Stomach (tissue), 9 donors: ENCODE data around the gene RNASE13. TPM values are rescaled to one million over a fixed set of nuclear protein-coding genes. Genes with fewer than 3 reads are reported as not detected.

Experiments
- DNase-seq, 2 donors: peaks; one replicate each; pipeline versions ENCODE4 v3.0.0 to v3.0.0-alpha.2; 2013 to 2019
- H3K27ac ChIP-seq, 5 donors: fragments of 200-600 bp in 4 of 5; sonication (generic) in 4 of 5; one replicate each; pipeline ENCODE4 v1.5.1; 2013 to 2019; ENCODE audit warnings: mild to moderate bottlenecking in 1 of 5, moderate library complexity in 1 of 5
- H3K27me3 ChIP-seq, 3 donors: fragments of 200-600 bp; sonication (generic); one replicate each; pipeline ENCODE4 v1.5.1; 2017 to 2019; ENCODE audit warnings: mixed run types in 1 of 3
- H3K36me3 ChIP-seq, 4 donors: fragments of 200-600 bp; sonication (generic); 1 replicate in 3 of 4; 2 replicates in 1 of 4; pipeline ENCODE4 v1.5.1; 2016 to 2019
- H3K4me1 ChIP-seq, 4 donors: fragments of 200-600 bp; sonication (generic); one replicate each; pipeline ENCODE4 v1.5.1; 2016 to 2019
- H3K4me3 ChIP-seq, 4 donors: fragments of 200-600 bp; sonication (generic) in 3 of 4; one replicate each; pipeline ENCODE4 v1.5.1; 2016 to 2019; ENCODE audit warnings: mild to moderate bottlenecking in 1 of 4
- H3K9me3 ChIP-seq, 4 donors: fragments of 200-600 bp; sonication (generic); one replicate each; pipeline ENCODE4 v1.5.1; 2016 to 2019
- CTCF ChIP-seq, 7 experiments: fragments of 450-650 bp in 4 of 7; fragments of 200-600 bp in 3 of 7; sonication (generic) in 3 of 7; IDR thresholded peaks; one replicate each; pipeline ENCODE4 v1.5.1; 2016 to 2019; ENCODE audit warnings: antibody characterized with exemption in 7 of 7, control low read depth in 2 of 7, mild to moderate bottlenecking in 1 of 7
- EP300 ChIP-seq: sonication (generic); formaldehyde crosslinking; IDR thresholded peaks from one replicate; pipeline ENCODE4 v1.6.1; 2017; ENCODE audit warnings: antibody characterized with exemption
- POLR2A ChIP-seq, 4 donors: fragments of 450-650 bp; IDR thresholded peaks; one replicate each; pipeline ENCODE4 v1.6.1; 2016; ENCODE audit warnings: antibody characterized with exemption in 4 of 4, control low read depth in 2 of 4, mild to moderate bottlenecking in 1 of 4, moderate library complexity in 1 of 4
- POLR2AphosphoS5 ChIP-seq, 3 donors: sonication (generic); formaldehyde crosslinking; IDR thresholded peaks; one replicate each; pipeline ENCODE4 v1.6.1; 2016; ENCODE audit warnings: antibody characterized with exemption in 3 of 3
- WGBS, 5 donors: extraction: QIAGEN DNeasy Blood & Tissue Kit in 3 of 5; methylation state at CpG; one replicate each; pipeline versions ENCODE4 v1.1.5 to v1.1.7; 2013 to 2018; 5-methylcytosine and 5-hydroxymethylcytosine counted together
- intact Hi-C: fragments of 100-400 bp; cut with DNase I; formaldehyde crosslinking; loops from one replicate; pipeline ENCODE4 v1.15.1; 2023; ENCODE audit warnings: low total_unique reads
- polyA plus RNA-seq, 3 donors: library from polyadenylated mRNA; stranded (reverse); fragments of 200-250 nt; gene quantifications; one replicate each; pipeline ENCODE4 v1.2.3, GENCODE V29; 2013
- total RNA-seq, 5 donors: library from RNA; depleted of rRNA; stranded (reverse); fragments of >200 nt; gene quantifications; one replicate each; pipeline versions ENCODE4 v1.1.0 to v1.2.3, GENCODE V29; 2014 to 2016
- donor health status: healthy with polysubstance abuse.
- donor health status: Bipolar disorder and iron deficiency.
- donor health status: healthy.

RNASE13 gene
- total and polyA plus RNA-seq, 8 donors = 0.18 TPM; not detected in 7

- H3K27ac ChIP-seq = peak overlapping the region; percentile 65 to 91 (median 86)
- intact Hi-C loops = no loop called here
- no peaks in the 10 kb centered on the region for H3K9me3 ChIP-seq
- 14 to 20% (median 16%) methylated on average over 17 of the region's 17 CpGs for WGBS, 5 donors
- peaks cover 12 to 63% (median 39%) of the 10 kb centered on the region in 4 donors for H3K4me1 ChIP-seq
- peaks cover 26 to 35% (median 33%) of the 10 kb centered on the region in 4 donors for H3K36me3 ChIP-seq
- peak overlapping the region; percentile 83 to 90 (median 86) for H3K4me3 ChIP-seq
- peaks cover 0 to 14% (median 0%) of the 10 kb centered on the region in 3 donors for H3K27me3 ChIP-seq
- TF ChIP-seq POLR2AphosphoS5 (IDR thresholded peaks at IDR 0.05) (no peak), EP300 (no peak), POLR2A (IDR thresholded peaks at IDR 0.05) (no peak), CTCF (IDR thresholded peaks at IDR 0.05) (no peak)
- peak; percentile 35 to 55 for DNase-seq
These were observed 10.6 kb downstream of the RNASE13 start for GRCh38 chr14:21023817-21024584.

DNA sequence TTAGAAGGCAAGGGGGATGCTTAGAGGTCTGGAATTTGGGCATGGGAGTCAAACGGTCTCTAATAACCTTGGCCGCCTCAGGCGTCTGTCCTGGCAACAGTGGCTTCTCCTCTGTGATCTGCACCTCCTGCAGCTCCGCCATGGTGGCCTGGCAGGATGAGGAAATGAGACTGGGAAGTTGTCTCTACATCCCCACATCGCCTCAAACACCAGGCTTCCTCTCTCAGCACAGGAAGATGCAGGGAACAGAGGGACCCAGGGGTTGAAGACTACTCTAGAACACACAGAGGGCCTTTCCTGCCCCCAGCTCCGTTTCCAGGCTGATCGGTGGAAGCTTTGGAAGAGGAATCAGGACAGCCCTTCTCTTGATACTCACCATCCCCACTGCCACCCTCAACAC, 11.4 kb downstream of the RNASE13 start:
- Histone ChIP-seq H3K9me3 (no peaks in the 10 kb centered on the region), H3K4me1 (peaks cover 12 to 63% (median 39%) of the 10 kb centered on the region in 4 donors), H3K36me3 (peaks cover 28 to 43% (median 41%) of the 10 kb centered on the region in 4 donors), H3K27me3 (peaks cover 0 to 14% (median 0%) of the 10 kb centered on the region in 3 donors), H3K4me3 (peak overlapping the region; percentile 83 to 90 (median 86)), H3K27ac (peak overlapping the region in 4 of 5 donors; percentile 82 to 91 (median 88))
- no peak for DNase-seq
- TF ChIP-seq POLR2A (IDR thresholded peaks at IDR 0.05) = no peak
- TF ChIP-seq EP300 = no peak
- no peak for TF ChIP-seq POLR2AphosphoS5 (IDR thresholded peaks at IDR 0.05)
- TF ChIP-seq CTCF (IDR thresholded peaks at IDR 0.05) = no peak
- intact Hi-C loops = no loop called here
- 44 to 68% (median 64%) methylated on average over 7 of the region's 7 CpGs for WGBS, 5 donors

- Histone ChIP-seq H3K36me3 (peaks cover 29 to 48% (median 46%) of the 10 kb centered on the region in 4 donors), H3K27me3 (peaks cover 0 to 14% (median 0%) of the 10 kb centered on the region in 3 donors), H3K4me3 (peak overlapping the region in 3 of 4 donors; percentile 84 to 90 (median 89)), H3K9me3 (no peaks in the 10 kb centered on the region), H3K4me1 (peaks cover 12 to 63% (median 39%) of the 10 kb centered on the region in 4 donors), H3K27ac (peak overlapping the region in 3 of 5 donors; percentile 86 to 91 (median 91))
- DNase-seq = no peak
- no peak for TF ChIP-seq POLR2A (IDR thresholded peaks at IDR 0.05)
- TF ChIP-seq EP300 = no peak
- no peak for TF ChIP-seq CTCF (IDR thresholded peaks at IDR 0.05)
- TF ChIP-seq POLR2AphosphoS5 (IDR thresholded peaks at IDR 0.05) = no peak
- 80 to 84% (median 83%) methylated on average over 5 of the region's 5 CpGs for WGBS, 5 donors
- intact Hi-C loops = no loop called here
These were observed 11.9 kb downstream of the RNASE13 start for GRCh38 chr14:21022686-21023085.

DNA sequence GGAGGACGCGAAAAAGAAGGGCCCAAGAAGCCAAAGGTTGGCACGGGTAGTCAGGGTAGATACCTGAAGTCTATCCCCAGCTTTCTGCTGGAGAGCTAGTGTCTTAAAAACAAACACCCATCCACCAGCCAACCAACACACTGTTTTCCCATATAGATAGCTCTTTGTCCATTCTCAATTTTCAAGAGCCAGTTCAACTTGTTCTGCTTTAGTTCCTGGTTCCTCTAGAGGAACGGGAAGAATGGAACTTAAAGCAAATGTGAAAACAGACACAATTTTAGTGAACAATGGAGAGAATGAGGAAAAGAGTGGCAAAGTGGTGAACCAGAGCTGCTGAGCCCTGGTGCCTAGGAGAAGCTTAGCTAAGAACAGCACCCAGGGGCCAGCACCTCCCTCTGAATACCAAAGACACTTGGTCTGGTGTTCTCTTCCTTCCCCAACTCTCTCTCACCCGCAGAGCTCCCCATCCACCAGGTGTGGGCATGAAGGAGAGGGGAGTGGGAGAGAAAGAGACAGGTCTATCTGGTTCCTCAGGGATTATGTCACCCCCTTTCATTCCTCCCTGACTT, 13.5 kb downstream of the RNASE13 start:
- DNase-seq = no peak
- TF ChIP-seq EP300 = no peak
- TF ChIP-seq POLR2A (IDR thresholded peaks at IDR 0.05) = no peak
- TF ChIP-seq CTCF (IDR thresholded peaks at IDR 0.05) = no peak
- no peak for TF ChIP-seq POLR2AphosphoS5 (IDR thresholded peaks at IDR 0.05)
- Histone ChIP-seq H3K36me3 (peaks cover 34 to 59% (median 57%) of the 10 kb centered on the region in 4 donors), H3K9me3 (no peaks in the 10 kb centered on the region), H3K4me3 (no peak overlapping the region), H3K27me3 (peaks cover 0 to 14% (median 0%) of the 10 kb centered on the region in 3 donors), H3K27ac (peak overlapping the region in 1 of 5 donors; percentile 26), H3K4me1 (peaks cover 9 to 54% (median 31%) of the 10 kb centered on the region in 4 donors)
- 71 to 86% (median 74%) methylated on average over 5 of the region's 5 CpGs for WGBS, 5 donors
- intact Hi-C loops = no loop called here
